ENCODE measurements around the gene NDUFA8. TPM values are rescaled to one million over a fixed set of nuclear protein-coding genes. Genes with fewer than 3 reads are reported as not detected.

Gene NDUFA8
- total and polyA plus RNA-seq, 10 of the 15 experiments (the other 5 are each of a cell fraction or from before 2014, with no cell fraction given), result 44.9 to 159 (median 90.8) TPM

GRCh38 chr9:122099271-122099869 is 60.2 kb downstream of the NDUFA8 start (continued):
- no peak for TF ChIP-seq ZBTB40 (IDR thresholded peaks at IDR 0.05; ENCODE audit: borderline replicate concordance)
- TF ChIP-seq SMAD1 (IDR thresholded peaks at IDR 0.05; ENCODE audit: low read depth, partially characterized antibody), result no peak
- peak; percentile 75 for TF ChIP-seq RAD21 (IDR thresholded peaks at IDR 0.05; ENCODE audit: insufficient read depth, low read depth, low read length)
- no peak for TF ChIP-seq RELB (IDR thresholded peaks at IDR 0.05; ENCODE audit: low read depth)
- peak; percentile 69 for TF ChIP-seq SMC3 (IDR thresholded peaks at IDR 0.05; ENCODE audit: borderline replicate concordance, low read length)
- peak; percentile 72 to 87 (median 75) for TF ChIP-seq CTCF (IDR thresholded peaks at IDR 0.05 in 2 of 3, conservative IDR thresholded peaks at IDR 0.05 in 1 of 3; ENCODE audit: control insufficient read depth in 2 of 3, extremely low read depth in 1 of 3, insufficient read depth in 1 of 3, low read depth in 3 of 3, low read length in 3 of 3)
- no peak for TF ChIP-seq MYC (IDR thresholded peaks at IDR 0.05; ENCODE audit: insufficient read depth, insufficient read length, insufficient replicate concordance, low read length, severe bottlenecking)
- no peak for TF ChIP-seq KLF5 (IDR thresholded peaks at IDR 0.05; ENCODE audit: partially characterized antibody)

Data from GM12878 (cell line).